Fibroblast of upper back skin (primary cell): Measurements from ENCODE around the gene SHISAL2A.

Experiments
- DNase-seq: peaks from one replicate; pipeline ENCODE4 v3.0.0-alpha.2; 2013

SHISAL2A gene

GRCh38 chr1:52623812-52624211 is 9.2 kb upstream of the SHISAL2A start:
- no peak for DNase-seq

GRCh38 chr1:52627028-52627427 is 5.9 kb upstream of the SHISAL2A start:
- DNase-seq: no peak

DNA sequence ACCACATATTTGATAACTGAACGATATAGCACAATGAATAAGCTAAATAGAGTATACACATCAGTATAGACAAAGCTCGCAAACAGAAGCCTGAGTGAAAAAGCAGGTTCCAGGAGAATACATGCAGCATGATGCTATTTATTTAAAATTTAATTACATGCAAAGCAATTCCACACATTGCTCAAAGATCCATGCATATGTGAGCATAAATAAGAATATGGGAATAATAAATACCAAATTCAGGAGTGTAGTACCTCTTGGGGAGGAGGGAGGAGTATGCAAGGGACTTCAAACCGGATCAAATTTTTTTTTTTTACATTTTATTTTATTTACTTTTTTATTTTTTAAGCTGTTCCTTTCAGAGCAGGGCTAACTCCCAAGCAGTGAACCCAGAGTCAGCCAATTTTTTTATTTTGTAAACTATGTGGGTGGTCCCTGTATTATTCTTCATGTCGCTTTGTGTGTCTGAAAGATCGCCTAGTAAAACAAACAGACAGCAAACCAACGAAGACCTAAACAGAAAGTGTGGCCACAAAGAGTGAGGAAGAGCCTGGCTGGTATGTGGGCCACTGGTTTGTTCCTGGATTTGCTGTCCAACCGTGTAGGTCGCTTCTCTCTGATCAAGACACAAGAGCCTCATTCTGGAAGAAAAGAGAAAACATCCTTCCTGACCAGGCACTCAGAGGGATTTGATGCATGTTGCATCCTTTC is 4.2 kb upstream of the SHISAL2A start:
- no peak for DNase-seq

DNA sequence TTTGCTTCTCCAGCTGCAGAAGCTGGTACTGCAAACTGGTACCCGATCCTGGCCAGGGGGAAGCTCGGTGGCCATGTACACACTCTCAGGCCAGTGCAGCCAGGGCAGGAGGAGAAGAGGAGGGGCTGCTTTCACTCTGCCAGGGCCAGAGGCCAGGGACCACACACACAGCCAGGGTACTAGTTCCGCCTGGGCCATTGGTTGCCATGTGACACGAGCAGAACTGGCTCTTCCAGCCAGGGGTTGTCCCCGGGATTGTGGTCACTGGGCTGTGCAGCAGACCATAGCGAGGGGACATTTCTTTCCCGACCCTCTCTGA is 3.7 kb upstream of the SHISAL2A start:
- no peak for DNase-seq

GRCh38 chr1:52629667-52630066 is 3.3 kb upstream of the SHISAL2A start:
- DNase-seq: no peak

- DNase-seq: no peak
Measured at GRCh38 chr1:52631759-52632331, 1.1 kb upstream of the SHISAL2A start.

GRCh38 chr1:52633291-52633754 is 355 bp downstream of the SHISAL2A start:
- DNase-seq: no peak

GRCh38 chr1:52634111-52634510 is 1.1 kb downstream of the SHISAL2A start:
- DNase-seq: no peak

- DNase-seq: no peak
Measured at GRCh38 chr1:52635321-52636089, 2.5 kb downstream of the SHISAL2A start.

- DNase-seq: no peak
Measured at GRCh38 chr1:52636721-52637695, 4.0 kb downstream of the SHISAL2A start.

DNA sequence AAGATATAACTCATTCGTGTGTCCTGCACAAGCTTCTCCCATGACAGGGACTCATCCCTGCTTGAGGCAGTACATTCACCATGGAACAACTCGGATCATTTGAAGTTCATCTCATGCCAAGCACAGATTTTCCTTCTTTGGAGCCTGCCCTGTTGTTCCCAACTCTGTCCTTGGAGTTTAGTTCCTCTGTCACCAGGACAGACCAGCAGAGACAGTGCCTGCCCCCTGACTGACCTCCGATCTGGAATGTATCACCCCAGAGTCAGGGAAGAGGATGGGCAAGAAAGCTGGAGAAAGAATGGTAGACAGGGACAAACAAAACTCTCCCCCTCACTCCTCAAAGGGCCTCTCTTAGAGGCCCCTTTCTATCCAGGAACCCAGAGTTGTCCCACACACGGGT is 5.0 kb downstream of the SHISAL2A start:
- DNase-seq: no peak

DNA sequence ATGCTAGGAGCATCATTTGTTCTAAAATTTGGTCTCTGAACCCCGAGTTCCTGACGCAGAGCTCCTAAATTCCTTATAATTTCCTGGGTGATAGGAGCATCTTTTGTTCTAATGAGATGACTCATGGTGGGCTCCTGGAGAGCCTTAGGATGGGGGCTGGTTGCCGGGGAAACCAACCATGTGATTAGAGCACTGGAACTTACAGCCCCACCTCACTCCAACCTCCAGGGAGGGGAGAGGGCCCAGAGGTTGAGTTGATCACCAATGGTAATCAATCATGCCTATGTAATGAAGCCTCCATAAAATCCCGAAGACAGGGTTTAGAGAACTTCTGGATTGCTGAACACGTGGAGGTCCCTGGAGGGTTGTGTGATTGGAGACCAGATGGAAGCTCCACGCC is 7.7 kb downstream of the SHISAL2A start:
- DNase-seq: no peak

- no peak for DNase-seq
Measured at GRCh38 chr1:52641307-52641706, 8.3 kb downstream of the SHISAL2A start.

- no peak for DNase-seq
Measured at GRCh38 chr1:52645261-52645660, 12.3 kb downstream of the SHISAL2A start.

- DNase-seq: no peak
Measured at GRCh38 chr1:52651904-52652303, 18.9 kb downstream of the SHISAL2A start.

DNA sequence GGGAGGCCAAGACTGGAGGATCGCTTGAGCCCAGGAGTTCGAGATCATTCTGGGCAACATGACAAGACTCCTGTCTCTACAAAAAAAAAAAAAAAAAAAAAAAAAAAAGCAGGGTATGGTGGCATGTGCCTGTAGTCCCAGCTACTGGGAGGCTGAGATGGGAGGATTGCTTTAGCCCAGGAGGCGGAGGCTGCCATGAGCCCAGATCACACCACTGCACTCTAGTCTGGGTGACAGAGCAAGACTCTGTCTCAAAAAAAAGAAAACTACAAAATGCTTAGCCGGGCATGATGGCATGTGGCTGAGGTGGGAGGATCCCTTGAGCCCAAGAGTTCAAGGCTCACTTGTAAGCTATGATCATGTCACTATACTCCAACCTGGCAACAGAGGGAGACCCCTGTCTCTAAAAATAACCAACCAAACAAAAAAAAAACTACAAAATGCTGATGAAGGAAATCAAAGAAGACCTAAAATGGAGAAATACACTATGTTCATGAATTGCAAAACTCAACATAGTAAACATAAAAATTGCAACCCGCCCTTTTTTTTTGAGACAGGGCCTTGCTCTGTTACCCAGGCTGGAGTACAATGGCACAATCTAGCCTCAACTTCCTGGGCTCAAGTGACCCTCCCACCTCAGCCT is 20.4 kb downstream of the SHISAL2A start:
- no peak for DNase-seq

GRCh38 chr1:52654063-52654462 is 21.1 kb downstream of the SHISAL2A start:
- no peak for DNase-seq

DNA sequence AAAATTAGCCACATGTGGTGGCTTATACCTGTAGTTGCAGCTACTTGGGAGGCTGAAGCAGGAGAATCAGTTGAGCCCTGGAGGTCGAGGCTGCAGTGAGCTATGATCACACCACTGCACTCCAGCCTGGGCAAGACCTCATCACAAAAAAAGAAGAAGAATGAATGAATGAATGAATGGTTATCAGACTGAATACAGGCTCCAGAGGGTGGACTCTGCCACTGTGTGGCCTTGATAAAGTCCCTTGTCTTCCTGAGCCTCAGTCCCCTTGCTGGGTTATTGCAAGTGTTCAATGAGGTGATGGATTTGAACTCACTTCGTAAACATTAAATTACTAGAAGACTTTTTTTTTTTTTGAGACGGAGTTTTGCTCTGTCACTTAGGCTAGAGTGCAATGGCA is 24.7 kb downstream of the SHISAL2A start:
- no peak for DNase-seq

- no peak for DNase-seq
Measured at GRCh38 chr1:52658795-52659194, 25.8 kb downstream of the SHISAL2A start.

DNA sequence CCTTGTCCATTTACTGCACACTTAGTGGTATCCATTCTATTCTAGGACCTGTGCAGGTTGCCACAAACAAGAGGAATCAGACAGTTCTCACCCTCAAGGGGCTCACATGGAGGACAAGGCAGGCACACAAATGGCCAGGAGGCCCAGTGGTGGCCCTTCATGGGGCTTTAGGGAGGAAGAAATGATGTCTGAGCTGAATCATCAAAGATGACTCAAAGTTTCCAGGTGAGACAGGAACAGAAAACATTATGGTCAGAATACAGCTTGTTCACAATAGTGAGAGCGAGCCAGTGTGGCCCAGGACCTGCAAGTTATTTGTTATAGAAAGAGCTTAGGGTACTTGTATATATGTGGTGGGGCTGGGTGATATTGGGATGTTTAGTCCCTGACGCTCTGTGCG is 26.4 kb downstream of the SHISAL2A start:
- no peak for DNase-seq

- no peak for DNase-seq
Measured at GRCh38 chr1:52659851-52660596, 27.1 kb downstream of the SHISAL2A start.

GRCh38 chr1:52660807-52661206 is 27.8 kb downstream of the SHISAL2A start:
- no peak for DNase-seq
